T-helper 17 cell (primary cell): Measurements from ENCODE around the gene MSH2. TPM values are rescaled to one million over a fixed set of nuclear protein-coding genes. Genes with fewer than 3 reads are reported as not detected.

Experiments
- ATAC-seq: fragments of 150-1000 bp; cut with Tn5 transposase; 2 replicates; pipeline ENCODE4 v1.10.0; 2021; ENCODE audit warnings: mild to moderate bottlenecking, moderate library complexity
- DNase-seq, 3 donors: peaks; one replicate each; pipeline versions ENCODE4 v3.0.0 to v3.0.0-alpha.2; 2020 to 2021
- H3K9me3 ChIP-seq: one replicate; pipeline ENCODE4 v1.7.0; 2013; ENCODE audit warnings: low read length, mild to moderate bottlenecking; ENCODE audit not compliant: control insufficient read depth, poor library complexity, severe bottlenecking
- H3K27ac Mint-ChIP-seq: one replicate; pipeline ENCODE4 v1.8.0; 2022; ENCODE audit warnings: mild to moderate bottlenecking, moderate library complexity, mixed read lengths
- H3K27me3 Mint-ChIP-seq: one replicate; pipeline ENCODE4 v1.8.0; 2022; ENCODE audit warnings: mixed read lengths
- H3K36me3 Mint-ChIP-seq: one replicate; pipeline ENCODE4 v1.8.0; 2022; ENCODE audit warnings: low read depth, mixed read lengths
- H3K4me1 Mint-ChIP-seq: one replicate; pipeline ENCODE4 v1.8.0; 2022; ENCODE audit warnings: mild to moderate bottlenecking, mixed read lengths
- H3K4me3 Mint-ChIP-seq: one replicate; pipeline ENCODE4 v1.8.0; 2022; ENCODE audit warnings: mild to moderate bottlenecking, moderate library complexity, mixed read lengths
- total RNA-seq, 4 donors: library from RNA in 2 of 4; stranded (reverse) in 2 of 4; gene quantifications; one replicate each; pipeline ENCODE4 v1.2.3 and lab custom pipeline; 2022 to 2026

The MSH2 gene
- total RNA-seq, 2 donors from 2014 or later: 9.7 to 9.9 TPM

GRCh38 chr2:47525167-47525566, 122.2 kb downstream of the MSH2 start:
- Mint-ChIP-seq H3K27ac (peak overlapping the region; percentile 34), H3K4me1 (peaks cover 9% of the 10 kb centered on the region), H3K4me3 (no peak overlapping the region), H3K27me3 (no peaks in the 10 kb centered on the region), H3K36me3 (no peaks in the 10 kb centered on the region)
- H3K9me3 ChIP-seq: no peaks in the 10 kb centered on the region
- ATAC-seq: no peak
- no peak for DNase-seq

- H3K36me3 Mint-ChIP-seq: no peaks in the 10 kb centered on the region
- H3K27me3 Mint-ChIP-seq: peaks cover 3% of the 10 kb centered on the region
- H3K27ac Mint-ChIP-seq: no peak overlapping the region
- H3K4me3 Mint-ChIP-seq: no peak overlapping the region
- H3K9me3 ChIP-seq: no peaks in the 10 kb centered on the region
- H3K4me1 Mint-ChIP-seq: peaks cover 6% of the 10 kb centered on the region
- ATAC-seq (no peak), DNase-seq (no peak)
These were observed 125.5 kb downstream of the MSH2 start for GRCh38 chr2:47528455-47528854.

- H3K4me3 Mint-ChIP-seq: no peak overlapping the region
- no peaks in the 10 kb centered on the region for H3K9me3 ChIP-seq
- no peaks in the 10 kb centered on the region for H3K36me3 Mint-ChIP-seq
- no peak overlapping the region for H3K27ac Mint-ChIP-seq
- no peak for DNase-seq
- ATAC-seq: no peak
- H3K27me3 Mint-ChIP-seq: peaks cover 7% of the 10 kb centered on the region
- H3K4me1 Mint-ChIP-seq: peaks cover 7% of the 10 kb centered on the region
These were observed 125.9 kb downstream of the MSH2 start for GRCh38 chr2:47528874-47529273.

- DNase-seq (no peak), ATAC-seq (no peak)
- Mint-ChIP-seq H3K27me3 (peaks cover 9% of the 10 kb centered on the region), H3K4me1 (peaks cover 7% of the 10 kb centered on the region), H3K27ac (no peak overlapping the region), H3K4me3 (no peak overlapping the region), H3K36me3 (no peaks in the 10 kb centered on the region)
- no peaks in the 10 kb centered on the region for H3K9me3 ChIP-seq
These were observed 127.3 kb downstream of the MSH2 start for GRCh38 chr2:47530105-47530760.

- H3K4me3 Mint-ChIP-seq: no peak overlapping the region
- H3K27me3 Mint-ChIP-seq: peaks cover 15% of the 10 kb centered on the region
- H3K36me3 Mint-ChIP-seq: no peaks in the 10 kb centered on the region
- peaks cover 7% of the 10 kb centered on the region for H3K4me1 Mint-ChIP-seq
- no peak for DNase-seq
- no peak overlapping the region for H3K27ac Mint-ChIP-seq
- no peaks in the 10 kb centered on the region for H3K9me3 ChIP-seq
- no peak for ATAC-seq
These were observed 128.6 kb downstream of the MSH2 start for GRCh38 chr2:47531378-47532042.

Other genes with a start within 250 kb of the MSH2 start
- gene STPG4, start 247.8 kb upstream of the MSH2 start, total RNA-seq: under 1 TPM in 1 of 2 donors, not detected in 1; 0.21 TPM
- 100 to 1,000 TPM; 184 to 194 TPM for gene CALM2, start 226.6 kb upstream of the MSH2 start, total RNA-seq
- gene EPCAM, start 33.8 kb upstream of the MSH2 start, total RNA-seq: not detected
- under 1 TPM; 0.17 to 0.26 TPM for gene KCNK12, start 167.8 kb downstream of the MSH2 start, total RNA-seq